HepG2 (cell line): ENCODE results near the gene HSPA5. TPM values are rescaled to one million over a fixed set of nuclear protein-coding genes. Genes with fewer than 3 reads are reported as not detected.
A peak's percentile ranks its signal among the peaks of the same experiment; 100 is the strongest.

Experiments
- ARID2 ChIP-seq: sonication (generic); formaldehyde crosslinking; IDR thresholded peaks from 2 replicates; pipeline ENCODE4 v1.8.1; 2022; ENCODE audit warnings: mild to moderate bottlenecking, missing genetic modification reagents, borderline replicate concordance
- ASH2L ChIP-seq: fragments of 300-600, 200-600 bp; sonication (generic); IDR thresholded peaks from 2 replicates; pipeline ENCODE4 v1.7.0; 2017; ENCODE audit warnings: low read depth, mild to moderate bottlenecking, moderate library complexity, mixed read lengths, low read length; ENCODE audit not compliant: insufficient read length
- CENPT ChIP-seq: sonication (generic); formaldehyde crosslinking; IDR thresholded peaks from 2 replicates; pipeline ENCODE4 v1.8.0; 2022; ENCODE audit warnings: low read depth, mild to moderate bottlenecking, moderate library complexity, missing genetic modification reagents
- DMAP1 ChIP-seq: IDR thresholded peaks from 2 replicates; pipeline ENCODE4 v1.6.1; 2016
- JARID2 ChIP-seq: sonication (generic); formaldehyde crosslinking; IDR thresholded peaks from 2 replicates; pipeline ENCODE4 v1.8.1; 2023; ENCODE audit warnings: missing genetic modification reagents, inconsistent platforms; ENCODE audit not compliant: insufficient replicate concordance
- NFRKB ChIP-seq: fragments of 450-650 bp; IDR thresholded peaks from 2 replicates; pipeline ENCODE4 v1.6.1; 2017
- RXRA ChIP-seq: sonication (generic); formaldehyde crosslinking; IDR thresholded peaks from 2 replicates; pipeline ENCODE4 v1.5.1; 2020; ENCODE audit warnings: missing genetic modification reagents
- STAT5B ChIP-seq: sonication (generic); formaldehyde crosslinking; IDR thresholded peaks from 2 replicates; pipeline ENCODE4 v1.4.0; 2020; ENCODE audit warnings: missing genetic modification reagents
- TCF12 ChIP-seq, 2 experiments: fragments of 450-650 bp in 1 of 2; sonication (generic) in 1 of 2; formaldehyde crosslinking in 1 of 2; IDR thresholded peaks; 2 replicates each; pipeline versions ENCODE4 v1.6.1 to v1.8.0; 2017 to 2022; ENCODE audit warnings: antibody characterized with exemption in 1 of 2, mild to moderate bottlenecking in 1 of 2, missing genetic modification reagents in 1 of 2, moderate library complexity in 1 of 2
- TEAD3 ChIP-seq: optimal IDR thresholded peaks from 2 replicates; pipeline ENCODE3; 2016; ENCODE audit warnings: borderline replicate concordance
- ZBTB42 ChIP-seq: sonication (generic); formaldehyde crosslinking; IDR thresholded peaks from 2 replicates; pipeline ENCODE4 v1.5.0; 2020; ENCODE audit warnings: mild to moderate bottlenecking, missing genetic modification reagents
- ZC3H4 ChIP-seq: sonication (generic); formaldehyde crosslinking; IDR thresholded peaks from 2 replicates; pipeline ENCODE4 v1.4.0; 2020; ENCODE audit warnings: missing genetic modification reagents, borderline replicate concordance
- ZIK1 ChIP-seq: sonication (generic); formaldehyde crosslinking; IDR thresholded peaks from 2 replicates; pipeline ENCODE4 v1.5.0; 2020; ENCODE audit warnings: mild to moderate bottlenecking, low read depth, missing genetic modification reagents, borderline replicate concordance
- ZMYM3 ChIP-seq: sonication (generic); formaldehyde crosslinking; IDR thresholded peaks from 2 replicates; pipeline ENCODE4 v1.5.1; 2020; ENCODE audit warnings: mild to moderate bottlenecking, missing genetic modification reagents
- ZNF17 ChIP-seq: sonication (generic); formaldehyde crosslinking; IDR thresholded peaks from 2 replicates; pipeline ENCODE4 v1.5.0; 2020; ENCODE audit warnings: mild to moderate bottlenecking, missing genetic modification reagents
- ZNF33A ChIP-seq: sonication (generic); formaldehyde crosslinking; IDR thresholded peaks from 2 replicates; pipeline ENCODE4 v1.5.1; 2020; ENCODE audit warnings: missing genetic modification reagents, mild to moderate bottlenecking, moderate library complexity, borderline replicate concordance
- ZNF660 ChIP-seq: sonication (generic); formaldehyde crosslinking; IDR thresholded peaks from 2 replicates; pipeline ENCODE4 v1.5.1; 2020; ENCODE audit warnings: mild to moderate bottlenecking, low read depth, missing genetic modification reagents, borderline replicate concordance
- ZNF773 ChIP-seq: sonication (generic); formaldehyde crosslinking; IDR thresholded peaks from 2 replicates; pipeline ENCODE4 v1.4.0; 2020; ENCODE audit warnings: missing genetic modification reagents, borderline replicate concordance
- polyA plus RNA-seq, 8 experiments: library from polyadenylated mRNA; depleted of rRNA in 3 of 8; stranded (reverse) in 7 of 8; unstranded in 1 of 8; fragments of >200 nt; fragmentation: Illumina TruSeq in 4 of 8; extraction: Trizol in 4 of 8; gene quantifications; 2 replicates each; pipeline versions ENCODE4 v1.2.1 to v1.2.3, GENCODE V29; 2011 to 2016; ENCODE audit warnings: low read depth in 4 of 8, missing spikeins in 1 of 8, mixed read lengths in 1 of 8; ENCODE audit not compliant: insufficient read depth in 1 of 8
- total RNA-seq, 5 experiments: library from RNA; depleted of rRNA; stranded (reverse); fragments of >200 nt; fragmentation: Illumina TruSeq; extraction: Trizol; gene quantifications; 2 replicates each; pipeline ENCODE4 v1.2.3, GENCODE V29; 2016; ENCODE audit warnings: low read depth in 1 of 5
- TF ChIP-seq, protein P1 (sequence below): sonication (generic); formaldehyde crosslinking; IDR thresholded peaks from 2 replicates; pipeline ENCODE4 v1.5.1; 2020; ENCODE audit warnings: mild to moderate bottlenecking, missing genetic modification reagents, moderate library complexity
- TF ChIP-seq, protein P2 (sequence below): sonication (generic); formaldehyde crosslinking; IDR thresholded peaks from 2 replicates; pipeline ENCODE4 v1.4.0; 2020; ENCODE audit warnings: missing genetic modification reagents
- TF ChIP-seq, protein P3 (sequence below): sonication (generic); formaldehyde crosslinking; IDR thresholded peaks from 2 replicates; pipeline ENCODE4 v1.8.0; 2022; ENCODE audit warnings: mild to moderate bottlenecking, missing genetic modification reagents, borderline replicate concordance
- TF ChIP-seq, protein P4 (sequence below): sonication (generic); formaldehyde crosslinking; IDR thresholded peaks from 2 replicates; pipeline ENCODE4 v1.5.0; 2020; ENCODE audit warnings: mild to moderate bottlenecking, missing genetic modification reagents

Gene HSPA5
- total and polyA plus RNA-seq, 2 of the 13 experiments (the other 11 are each of a cell fraction or from before 2014, with no cell fraction given), result 201 to 206 TPM

DNA sequence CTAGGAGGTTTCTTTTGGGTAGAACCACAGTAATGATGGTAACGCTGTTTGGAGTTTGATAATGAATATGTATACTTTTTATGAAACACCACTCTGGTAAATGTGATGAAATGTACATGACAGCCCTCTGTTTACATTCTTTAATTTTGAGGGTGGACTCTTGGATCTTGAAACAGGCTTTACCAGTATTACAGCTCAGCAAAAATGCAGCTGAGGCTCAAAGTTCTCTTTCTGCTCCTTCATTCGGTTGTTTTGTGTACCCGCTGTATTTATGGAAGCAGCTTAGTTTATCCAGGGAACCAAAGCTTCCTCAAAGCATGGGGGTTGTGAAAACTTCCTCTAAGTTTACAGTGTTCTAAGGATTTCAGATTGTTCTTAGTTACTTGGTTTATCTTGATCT, 31.6 kb upstream of the HSPA5 start (continued):
- TF ChIP-seq, protein P1, sequence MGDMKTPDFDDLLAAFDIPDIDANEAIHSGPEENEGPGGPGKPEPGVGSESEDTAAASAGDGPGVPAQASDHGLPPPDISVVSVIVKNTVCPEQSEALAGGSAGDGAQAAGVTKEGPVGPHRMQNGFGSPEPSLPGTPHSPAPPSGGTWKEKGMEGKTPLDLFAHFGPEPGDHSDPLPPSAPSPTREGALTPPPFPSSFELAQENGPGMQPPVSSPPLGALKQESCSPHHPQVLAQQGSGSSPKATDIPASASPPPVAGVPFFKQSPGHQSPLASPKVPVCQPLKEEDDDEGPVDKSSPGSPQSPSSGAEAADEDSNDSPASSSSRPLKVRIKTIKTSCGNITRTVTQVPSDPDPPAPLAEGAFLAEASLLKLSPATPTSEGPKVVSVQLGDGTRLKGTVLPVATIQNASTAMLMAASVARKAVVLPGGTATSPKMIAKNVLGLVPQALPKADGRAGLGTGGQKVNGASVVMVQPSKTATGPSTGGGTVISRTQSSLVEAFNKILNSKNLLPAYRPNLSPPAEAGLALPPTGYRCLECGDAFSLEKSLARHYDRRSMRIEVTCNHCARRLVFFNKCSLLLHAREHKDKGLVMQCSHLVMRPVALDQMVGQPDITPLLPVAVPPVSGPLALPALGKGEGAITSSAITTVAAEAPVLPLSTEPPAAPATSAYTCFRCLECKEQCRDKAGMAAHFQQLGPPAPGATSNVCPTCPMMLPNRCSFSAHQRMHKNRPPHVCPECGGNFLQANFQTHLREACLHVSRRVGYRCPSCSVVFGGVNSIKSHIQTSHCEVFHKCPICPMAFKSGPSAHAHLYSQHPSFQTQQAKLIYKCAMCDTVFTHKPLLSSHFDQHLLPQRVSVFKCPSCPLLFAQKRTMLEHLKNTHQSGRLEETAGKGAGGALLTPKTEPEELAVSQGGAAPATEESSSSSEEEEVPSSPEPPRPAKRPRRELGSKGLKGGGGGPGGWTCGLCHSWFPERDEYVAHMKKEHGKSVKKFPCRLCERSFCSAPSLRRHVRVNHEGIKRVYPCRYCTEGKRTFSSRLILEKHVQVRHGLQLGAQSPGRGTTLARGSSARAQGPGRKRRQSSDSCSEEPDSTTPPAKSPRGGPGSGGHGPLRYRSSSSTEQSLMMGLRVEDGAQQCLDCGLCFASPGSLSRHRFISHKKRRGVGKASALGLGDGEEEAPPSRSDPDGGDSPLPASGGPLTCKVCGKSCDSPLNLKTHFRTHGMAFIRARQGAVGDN, result no peak
- TF ChIP-seq ZIK1 (CRISPR knock-in tag) (no peak), ZNF33A (CRISPR knock-in tag) (no peak), CENPT (CRISPR knock-in tag) (no peak), STAT5B (CRISPR knock-in tag) (no peak), ASH2L (peak; percentile 63), TCF12 (IDR thresholded peaks at IDR 0.05) (no peak), TCF12 (CRISPR knock-in tag; IDR thresholded peaks at IDR 0.05) (no peak), NFRKB (no peak), ZNF773 (CRISPR knock-in tag) (no peak), ZNF17 (CRISPR knock-in tag) (no peak), ZMYM3 (CRISPR knock-in tag) (peak; percentile 41; the same call in 1 of the 2 replicates), RXRA (no peak), ZNF660 (CRISPR knock-in tag) (no peak), ARID2 (CRISPR knock-in tag) (no peak), ZBTB42 (CRISPR knock-in tag) (no peak), DMAP1 (CRISPR knock-in tag) (no peak), TEAD3 (CRISPR knock-in tag) (peak; percentile 97), JARID2 (CRISPR knock-in tag) (no peak), ZC3H4 (no peak)
- TF ChIP-seq, protein P2, sequence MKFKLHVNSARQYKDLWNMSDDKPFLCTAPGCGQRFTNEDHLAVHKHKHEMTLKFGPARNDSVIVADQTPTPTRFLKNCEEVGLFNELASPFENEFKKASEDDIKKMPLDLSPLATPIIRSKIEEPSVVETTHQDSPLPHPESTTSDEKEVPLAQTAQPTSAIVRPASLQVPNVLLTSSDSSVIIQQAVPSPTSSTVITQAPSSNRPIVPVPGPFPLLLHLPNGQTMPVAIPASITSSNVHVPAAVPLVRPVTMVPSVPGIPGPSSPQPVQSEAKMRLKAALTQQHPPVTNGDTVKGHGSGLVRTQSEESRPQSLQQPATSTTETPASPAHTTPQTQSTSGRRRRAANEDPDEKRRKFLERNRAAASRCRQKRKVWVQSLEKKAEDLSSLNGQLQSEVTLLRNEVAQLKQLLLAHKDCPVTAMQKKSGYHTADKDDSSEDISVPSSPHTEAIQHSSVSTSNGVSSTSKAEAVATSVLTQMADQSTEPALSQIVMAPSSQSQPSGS (CRISPR knock-in tag), result 0 out of 2 replicates have a peak, but pooled peaks have one; percentile 32
- TF ChIP-seq, protein P3, sequence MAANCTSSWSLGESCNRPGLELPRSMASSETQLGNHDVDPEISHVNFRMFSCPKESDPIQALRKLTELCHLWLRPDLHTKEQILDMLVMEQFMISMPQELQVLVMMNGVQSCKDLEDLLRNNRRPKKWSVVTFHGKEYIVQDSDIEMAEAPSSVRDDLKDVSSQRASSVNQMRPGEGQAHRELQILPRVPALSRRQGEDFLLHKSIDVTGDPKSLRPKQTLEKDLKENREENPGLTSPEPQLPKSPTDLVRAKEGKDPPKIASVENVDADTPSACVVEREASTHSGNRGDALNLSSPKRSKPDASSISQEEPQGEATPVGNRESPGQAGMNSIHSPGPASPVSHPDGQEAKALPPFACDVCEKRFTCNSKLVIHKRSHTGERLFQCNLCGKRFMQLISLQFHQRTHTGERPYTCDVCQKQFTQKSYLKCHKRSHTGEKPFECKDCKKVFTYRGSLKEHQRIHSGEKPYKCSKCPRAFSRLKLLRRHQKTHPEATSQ (CRISPR knock-in tag), result no peak
- TF ChIP-seq, protein P4, sequence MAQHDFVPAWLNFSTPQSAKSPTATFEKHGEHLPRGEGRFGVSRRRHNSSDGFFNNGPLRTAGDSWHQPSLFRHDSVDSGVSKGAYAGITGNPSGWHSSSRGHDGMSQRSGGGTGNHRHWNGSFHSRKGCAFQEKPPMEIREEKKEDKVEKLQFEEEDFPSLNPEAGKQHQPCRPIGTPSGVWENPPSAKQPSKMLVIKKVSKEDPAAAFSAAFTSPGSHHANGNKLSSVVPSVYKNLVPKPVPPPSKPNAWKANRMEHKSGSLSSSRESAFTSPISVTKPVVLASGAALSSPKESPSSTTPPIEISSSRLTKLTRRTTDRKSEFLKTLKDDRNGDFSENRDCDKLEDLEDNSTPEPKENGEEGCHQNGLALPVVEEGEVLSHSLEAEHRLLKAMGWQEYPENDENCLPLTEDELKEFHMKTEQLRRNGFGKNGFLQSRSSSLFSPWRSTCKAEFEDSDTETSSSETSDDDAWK (CRISPR knock-in tag), result no peak
